C4-2B (cell line): ENCODE measurements around the gene LRP3.
"Not testable (repeated sequence)": the region's sequence is repeated elsewhere in the genome, so short reads cannot be mapped to it uniquely, and the experiment has no call there.

ENCODE experiments used
- H3K27ac ChIP-seq: fragments of 450-650 bp; 2 replicates; pipeline ENCODE4 v1.5.1; 2017
- CTCF ChIP-seq: fragments of 450-650 bp; conservative IDR thresholded peaks from 2 replicates; pipeline ENCODE4 v1.5.1; 2017; ENCODE audit warnings: mild to moderate bottlenecking
- ZFX ChIP-seq: fragments of 450-650 bp; IDR thresholded peaks from 2 replicates; pipeline ENCODE4 v1.6.1; 2017

The LRP3 gene

GRCh38 chr19:33176670-33177416 lies 17.3 kb upstream of the LRP3 start:
- peak overlapping the region; percentile 91 for H3K27ac ChIP-seq
- TF ChIP-seq CTCF = no peak
- peak; percentile 62; the same call in 1 of the 2 replicates for TF ChIP-seq ZFX

- TF ChIP-seq CTCF (peak; percentile 61), ZFX (no peak)
- H3K27ac ChIP-seq = peak overlapping the region; percentile 91
These were observed 16.6 kb upstream of the LRP3 start for GRCh38 chr19:33177417-33177979.

DNA sequence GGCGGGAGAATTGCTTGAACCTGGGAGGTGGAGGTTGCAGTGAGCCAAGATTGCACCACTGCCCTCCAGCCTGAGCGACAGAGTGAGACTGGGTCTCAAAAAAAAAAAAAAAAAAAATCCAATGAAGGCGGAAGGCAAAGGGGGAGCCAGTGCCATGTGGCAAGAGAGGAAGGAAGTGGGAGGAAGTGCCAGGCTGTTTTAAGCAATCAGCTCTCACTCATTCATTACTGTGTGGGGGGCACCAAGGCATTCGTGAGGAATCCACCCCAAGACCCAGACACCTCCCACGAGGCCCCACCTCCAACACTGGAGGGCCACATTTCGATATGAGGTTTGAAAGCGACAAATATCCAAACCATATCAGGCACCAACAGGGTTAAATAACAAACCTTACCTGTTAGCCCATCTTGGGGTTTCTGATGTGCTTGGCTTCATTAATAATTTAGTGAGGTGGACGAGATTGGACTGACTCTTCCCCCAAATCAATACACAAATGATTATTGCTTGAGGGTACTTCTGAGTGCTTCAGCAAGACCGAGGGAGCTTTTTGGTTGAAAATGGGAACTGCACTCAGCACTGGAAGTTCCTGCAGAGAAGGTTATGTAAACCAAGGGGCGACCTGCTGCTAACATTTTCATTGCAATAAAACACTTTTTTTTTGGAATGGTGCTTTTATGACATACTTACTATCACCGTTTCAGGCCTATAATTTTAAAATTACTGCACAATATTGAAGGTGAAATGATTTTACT lies 7.5 kb upstream of the LRP3 start:
- no peak for TF ChIP-seq ZFX
- no peak for TF ChIP-seq CTCF
- H3K27ac ChIP-seq = no peak overlapping the region

GRCh38 chr19:33187183-33187540 lies 7.0 kb upstream of the LRP3 start:
- no peak for TF ChIP-seq CTCF
- TF ChIP-seq ZFX = no peak
- no peak overlapping the region for H3K27ac ChIP-seq

GRCh38 chr19:33189453-33189852 lies 4.7 kb upstream of the LRP3 start:
- no peak overlapping the region for H3K27ac ChIP-seq
- TF ChIP-seq ZFX = no peak
- no peak for TF ChIP-seq CTCF

DNA sequence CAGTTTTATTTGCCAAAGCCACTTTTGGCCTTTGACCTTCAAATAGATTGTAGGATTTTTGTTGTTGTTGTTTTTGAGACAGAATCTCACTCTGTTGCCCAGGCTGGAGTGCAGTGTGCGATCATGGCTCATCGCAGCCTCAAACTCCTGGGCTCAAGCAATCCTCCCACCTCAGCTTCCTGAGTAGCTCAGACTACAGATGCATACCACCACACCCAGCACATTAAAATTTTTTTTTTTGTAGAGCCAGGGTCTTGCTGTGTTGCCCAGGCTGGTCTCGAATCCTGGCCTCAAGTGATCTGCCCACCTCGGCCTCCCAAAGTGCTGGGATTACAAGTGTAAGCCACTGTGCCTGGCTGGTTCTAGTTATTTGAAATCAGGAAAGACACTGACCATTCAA lies 3.0 kb upstream of the LRP3 start:
- H3K27ac ChIP-seq = not testable (repeated sequence)

DNA sequence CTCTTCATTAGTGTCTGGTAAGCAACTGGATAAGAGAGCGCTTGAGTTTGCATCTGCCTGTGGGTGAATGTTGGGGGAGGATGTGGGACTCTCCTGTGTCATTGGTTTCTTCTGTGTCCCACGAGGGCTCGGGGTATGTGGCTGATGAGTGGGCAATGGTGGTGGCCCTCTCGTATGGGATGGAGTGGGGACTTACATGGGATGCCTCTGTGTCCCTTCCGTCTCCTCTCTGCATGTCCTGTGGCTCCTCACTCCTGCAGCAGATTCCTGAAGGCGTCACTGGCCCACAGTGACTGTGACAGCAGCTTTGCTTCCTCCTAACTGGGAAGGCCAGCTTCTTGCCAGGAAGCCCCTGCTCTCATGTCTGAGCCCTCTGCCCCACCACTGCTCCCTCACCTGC lies 2.6 kb upstream of the LRP3 start:
- no peak for TF ChIP-seq CTCF
- no peak for TF ChIP-seq ZFX
- H3K27ac ChIP-seq = no peak overlapping the region
